ENCODE data around the gene SPATA13.

SPATA13 gene

DNA sequence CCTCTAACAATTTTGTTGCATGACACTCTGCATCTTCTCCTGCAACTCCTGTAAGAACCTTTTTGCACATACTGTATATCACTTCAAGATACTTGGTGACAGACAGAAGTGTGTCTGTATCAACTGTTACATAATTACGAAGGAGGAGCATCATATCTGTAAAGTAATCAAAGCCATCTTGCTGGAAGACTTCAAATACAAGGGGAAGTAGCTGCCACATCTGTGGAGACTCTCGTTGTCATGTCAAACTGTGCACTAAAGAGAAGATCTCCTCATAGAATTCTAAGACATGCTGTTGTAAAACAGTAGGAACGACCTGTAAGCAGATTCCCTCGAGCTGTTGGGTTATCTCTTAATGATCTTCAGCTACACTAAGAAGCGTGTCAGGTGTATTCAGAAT is 38.0 kb upstream of the SPATA13 start:
- DNase-seq (ENCODE audit: insufficient read length, low spot score), result no peak
- no peak for FAIRE-seq
- TF ChIP-seq, protein P1, sequence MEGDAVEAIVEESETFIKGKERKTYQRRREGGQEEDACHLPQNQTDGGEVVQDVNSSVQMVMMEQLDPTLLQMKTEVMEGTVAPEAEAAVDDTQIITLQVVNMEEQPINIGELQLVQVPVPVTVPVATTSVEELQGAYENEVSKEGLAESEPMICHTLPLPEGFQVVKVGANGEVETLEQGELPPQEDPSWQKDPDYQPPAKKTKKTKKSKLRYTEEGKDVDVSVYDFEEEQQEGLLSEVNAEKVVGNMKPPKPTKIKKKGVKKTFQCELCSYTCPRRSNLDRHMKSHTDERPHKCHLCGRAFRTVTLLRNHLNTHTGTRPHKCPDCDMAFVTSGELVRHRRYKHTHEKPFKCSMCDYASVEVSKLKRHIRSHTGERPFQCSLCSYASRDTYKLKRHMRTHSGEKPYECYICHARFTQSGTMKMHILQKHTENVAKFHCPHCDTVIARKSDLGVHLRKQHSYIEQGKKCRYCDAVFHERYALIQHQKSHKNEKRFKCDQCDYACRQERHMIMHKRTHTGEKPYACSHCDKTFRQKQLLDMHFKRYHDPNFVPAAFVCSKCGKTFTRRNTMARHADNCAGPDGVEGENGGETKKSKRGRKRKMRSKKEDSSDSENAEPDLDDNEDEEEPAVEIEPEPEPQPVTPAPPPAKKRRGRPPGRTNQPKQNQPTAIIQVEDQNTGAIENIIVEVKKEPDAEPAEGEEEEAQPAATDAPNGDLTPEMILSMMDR (IDR thresholded peaks at IDR 0.05; ENCODE audit: insufficient read depth, missing control alignments), result no peak

DNA sequence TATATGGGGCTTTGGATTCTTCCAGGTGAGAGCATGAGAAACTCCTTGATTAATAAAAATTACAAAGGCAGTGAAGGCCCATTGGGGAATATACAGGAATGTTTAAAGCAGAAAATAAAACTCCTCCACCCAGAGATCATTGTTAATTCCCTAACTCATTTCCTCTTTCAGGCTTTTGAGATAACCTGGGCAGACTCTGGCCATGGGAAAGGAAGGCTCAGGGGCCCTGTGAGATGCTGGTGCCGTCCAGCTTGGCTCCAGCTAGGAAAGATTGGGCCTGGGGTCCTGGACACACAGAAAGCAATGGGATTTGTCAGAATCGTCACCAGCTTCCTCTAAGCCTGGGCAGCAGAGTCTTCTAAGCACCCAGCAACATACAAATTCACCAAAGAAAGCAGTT is 36.8 kb upstream of the SPATA13 start:
- TF ChIP-seq, protein P1 (IDR thresholded peaks at IDR 0.05; ENCODE audit: insufficient read depth, missing control alignments), result no peak
- FAIRE-seq (no peak), DNase-seq (ENCODE audit: insufficient read length, low spot score) (no peak)

DNA sequence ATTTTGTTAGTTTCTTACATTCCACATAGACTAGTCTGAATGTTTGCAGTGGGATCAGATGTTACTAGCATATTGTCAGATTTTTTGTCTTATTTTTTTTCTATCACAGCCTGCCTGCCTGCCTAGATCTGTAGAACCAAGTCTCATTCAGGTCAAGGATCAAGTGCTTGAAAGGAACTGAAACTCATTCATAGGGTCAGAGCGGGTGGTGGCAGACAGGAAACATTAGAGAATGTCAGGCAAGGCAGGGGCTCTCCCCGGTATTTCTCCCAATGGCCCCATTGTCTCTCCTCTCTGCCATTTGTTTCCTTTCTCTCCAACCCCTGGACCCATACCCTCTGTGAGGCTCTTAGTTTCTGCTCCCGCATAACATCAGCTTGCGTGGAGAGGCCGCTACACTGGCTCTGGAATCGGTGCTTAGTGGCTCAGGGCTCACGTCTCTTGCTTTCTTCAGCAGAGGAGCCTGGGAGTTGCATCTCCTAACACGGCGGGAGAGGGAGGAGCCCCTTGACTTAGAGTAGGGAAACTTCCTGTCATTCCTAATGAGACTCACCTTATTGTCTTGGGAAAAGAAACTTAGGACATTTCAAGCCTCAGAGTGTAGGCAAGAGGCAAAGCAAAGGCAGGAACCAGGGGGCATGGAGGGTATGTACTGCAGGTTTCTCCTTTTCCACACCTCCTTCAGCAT is 35.6 kb upstream of the SPATA13 start:
- FAIRE-seq, result no peak
- no peak for DNase-seq (ENCODE audit: insufficient read length, low spot score)
- TF ChIP-seq, protein P1 (IDR thresholded peaks at IDR 0.05; ENCODE audit: insufficient read depth, missing control alignments), result no peak

DNA sequence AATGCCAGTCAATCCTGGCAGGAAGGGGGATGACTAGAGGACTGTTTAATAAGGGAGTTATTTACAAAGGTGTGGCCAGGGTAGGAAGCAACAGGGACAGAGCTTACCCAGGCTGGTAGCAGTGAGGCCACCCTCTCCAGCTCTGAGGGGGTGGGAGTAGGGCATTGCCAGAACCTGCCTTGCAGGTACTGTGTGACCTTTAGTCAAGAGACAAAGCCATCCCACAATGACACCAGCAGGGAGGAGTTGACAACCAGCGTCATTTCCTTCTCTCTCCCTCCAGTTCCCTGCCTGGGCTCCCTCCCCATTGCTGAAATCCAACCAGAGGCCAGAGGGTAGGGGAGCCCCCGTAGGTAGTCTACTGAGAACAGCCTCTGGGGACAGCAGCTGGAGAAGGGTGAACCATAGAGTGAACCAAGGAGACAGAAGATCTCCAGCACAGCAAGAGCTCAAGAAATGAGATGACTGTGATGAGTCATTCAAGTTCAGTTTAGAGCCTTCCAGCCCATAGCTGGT is 33.3 kb upstream of the SPATA13 start:
- TF ChIP-seq, protein P1 (IDR thresholded peaks at IDR 0.05; ENCODE audit: insufficient read depth, missing control alignments), result no peak
- DNase-seq (ENCODE audit: insufficient read length, low spot score) (no peak), FAIRE-seq (no peak)

DNA sequence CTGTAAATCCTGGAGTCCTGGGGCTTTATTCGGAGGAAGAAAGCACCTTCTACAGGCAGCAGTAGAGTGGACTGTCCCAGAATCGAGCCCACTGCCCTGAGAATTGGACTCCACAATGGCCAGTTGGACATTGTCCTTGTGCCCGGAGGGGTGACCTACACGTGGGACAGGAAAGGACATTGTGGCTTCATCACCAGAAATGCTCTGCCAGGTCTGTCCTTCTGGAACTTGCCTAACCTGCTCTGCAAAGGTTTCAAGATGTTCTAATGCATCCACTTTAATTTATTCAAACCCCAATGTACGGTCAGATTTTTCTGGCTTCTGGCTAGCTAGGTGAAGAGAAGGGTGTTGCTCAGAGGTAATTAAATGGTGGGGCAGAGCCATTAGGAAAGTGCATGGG is 32.4 kb upstream of the SPATA13 start:
- FAIRE-seq (no peak), DNase-seq (ENCODE audit: insufficient read length, low spot score) (no peak)
- TF ChIP-seq, protein P1 (IDR thresholded peaks at IDR 0.05; ENCODE audit: insufficient read depth, missing control alignments), result no peak

DNA sequence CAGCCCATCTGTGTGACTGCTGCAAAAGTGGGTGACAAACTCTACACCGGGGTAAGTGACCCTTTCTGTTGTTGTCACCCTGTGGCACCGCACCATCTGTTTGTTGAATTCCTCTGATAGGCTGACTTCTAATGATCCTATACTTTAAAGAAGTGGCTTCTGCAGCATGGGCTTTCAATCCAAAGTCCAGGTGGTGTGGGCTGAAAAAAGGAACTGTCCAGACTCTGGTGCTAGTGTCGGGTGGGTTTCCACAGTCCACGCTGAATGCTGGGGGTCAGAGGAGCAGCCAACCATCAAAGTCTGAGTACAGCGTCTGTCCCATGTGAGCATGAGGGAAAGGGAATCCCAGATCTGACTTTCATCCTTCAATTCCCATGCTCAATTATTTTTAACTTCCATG is 31.6 kb upstream of the SPATA13 start:
- DNase-seq (ENCODE audit: insufficient read length, low spot score) (no peak), FAIRE-seq (no peak)
- TF ChIP-seq, protein P1 (IDR thresholded peaks at IDR 0.05; ENCODE audit: insufficient read depth, missing control alignments), result no peak
